T-helper 2 cell treated with Interferon-gamma antibody and Interleukin-4, amounts not matched to agents 100 ng/mL and 5 ng/mL, for 36 hours (primary cell): ENCODE measurements around the gene SCRT2. TPM values are rescaled to one million over a fixed set of nuclear protein-coding genes. Genes with fewer than 3 reads are reported as not detected.
"Not testable (repeated sequence)": the region's sequence is repeated elsewhere in the genome, so short reads cannot be mapped to it uniquely, and the experiment has no call there.

Source experiments
- intact Hi-C: fragments of 100-400 bp; cut with micrococcal nuclease; formaldehyde crosslinking; loops from one replicate; pipeline ENCODE4 v1.15.1; 2023
- total RNA-seq: library from RNA; stranded (reverse); gene quantifications from 2 replicates; pipeline ENCODE4 v1.2.3, GENCODE V29; 2022

SCRT2 gene
- total RNA-seq, 1 donor from 2014 or later, result not detected

DNA sequence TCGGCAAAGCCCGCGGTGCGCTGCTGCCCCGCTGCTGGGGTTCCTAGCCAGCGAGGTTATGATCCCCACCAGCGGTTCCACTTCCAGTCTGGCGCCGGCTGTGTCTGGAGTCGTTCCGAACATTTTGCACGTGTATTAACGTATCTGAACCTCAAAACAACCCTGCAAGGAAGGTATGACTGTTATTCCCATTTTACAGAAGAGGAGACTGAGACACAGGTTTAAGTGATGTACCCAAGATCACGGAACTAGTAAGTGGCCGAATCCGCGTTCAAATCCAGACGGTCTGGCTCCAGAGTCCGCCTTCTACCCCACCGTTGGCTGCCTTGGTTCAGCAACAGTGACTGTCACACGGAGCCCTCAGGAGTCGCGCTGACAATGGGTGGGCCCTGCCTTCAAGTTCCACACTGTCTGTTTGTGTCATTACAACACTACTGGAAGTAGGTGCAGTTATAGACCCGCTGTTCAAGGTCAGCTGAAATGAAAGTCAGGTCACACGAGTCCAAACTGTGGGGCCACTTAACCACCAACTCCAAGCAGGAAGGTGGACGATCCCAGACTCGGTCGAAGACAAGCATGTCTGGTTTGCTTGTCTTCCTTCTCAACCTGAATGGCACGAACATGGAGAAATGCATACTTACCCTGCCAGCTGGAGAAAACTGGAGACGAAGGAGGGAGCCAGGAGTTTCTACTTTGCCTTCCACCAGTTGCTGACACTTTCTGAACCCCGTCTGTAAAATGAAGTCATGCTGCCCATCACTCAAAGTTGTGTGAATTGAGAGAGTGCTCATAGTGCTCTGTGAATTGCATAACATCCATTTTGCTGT is 21.8 kb downstream of the SCRT2 start:
- intact Hi-C loops, result loop anchor here (2.0 kb wide), 2 partner anchors 13 to 111 kb away; partner anchors contain the start of gene CSNK2A1

DNA sequence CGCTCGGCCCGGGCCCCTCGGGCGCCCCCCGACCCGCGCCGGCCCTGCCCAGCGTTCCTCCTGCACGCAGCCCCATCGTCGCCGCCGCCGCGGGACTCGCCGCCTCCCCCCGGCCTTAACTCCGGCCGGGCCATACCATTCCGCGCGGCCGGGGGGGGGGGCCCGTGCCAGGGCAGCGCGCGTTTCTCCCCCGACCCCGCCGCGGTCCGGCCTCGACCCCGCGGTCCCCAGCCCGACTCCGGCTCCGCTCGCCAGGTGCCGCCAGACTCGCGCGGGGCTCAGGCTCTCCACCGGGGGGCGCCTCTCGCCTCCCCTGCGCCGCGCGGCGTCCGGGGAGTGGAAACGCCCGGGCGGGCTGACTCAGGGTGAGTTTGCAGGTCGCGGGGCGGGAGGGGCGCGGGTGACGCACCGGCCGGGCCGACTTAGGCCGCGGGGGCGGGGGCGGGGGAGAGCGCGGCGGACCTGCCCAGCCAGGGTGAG is 22.5 kb downstream of the SCRT2 start, which contains the start of gene SRXN1:
Gene SRXN1, minus strand, starts transcription at position 91 of the 480 bp plus-strand sequence. Its CDS starts 15 bp downstream, at position 76.
- intact Hi-C loops, result loop anchor here (2.0 kb wide), 2 partner anchors 14 to 110 kb away; partner anchors contain the start of gene CSNK2A1

DNA sequence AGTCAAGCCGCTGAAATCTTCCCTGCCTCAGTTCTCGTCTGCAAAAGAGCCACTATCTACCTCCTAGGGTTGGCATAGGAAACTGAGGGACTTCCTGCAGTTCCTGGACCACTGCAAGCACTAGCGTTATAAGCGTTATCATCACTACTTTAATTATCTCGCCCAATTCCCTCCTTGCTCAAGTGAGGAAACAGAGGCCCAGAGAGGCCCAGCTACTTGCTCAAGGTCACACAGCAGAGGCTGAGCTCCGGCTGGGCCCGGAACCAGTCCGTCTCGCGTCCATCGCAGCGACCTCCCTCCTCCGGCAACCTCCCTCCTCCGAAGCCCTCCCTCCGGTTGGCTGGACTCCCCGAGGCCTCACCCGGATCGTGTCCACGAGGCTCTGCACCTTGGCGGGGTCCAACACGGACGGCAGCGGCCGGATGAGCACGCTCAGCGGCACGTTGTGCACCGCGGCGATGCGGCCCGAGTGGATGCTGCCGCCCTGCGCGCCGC is 22.9 kb downstream of the SCRT2 start:
- intact Hi-C loops, result loop anchor here (2.0 kb wide), 2 partner anchors 14 to 110 kb away; partner anchors contain the start of gene CSNK2A1

DNA sequence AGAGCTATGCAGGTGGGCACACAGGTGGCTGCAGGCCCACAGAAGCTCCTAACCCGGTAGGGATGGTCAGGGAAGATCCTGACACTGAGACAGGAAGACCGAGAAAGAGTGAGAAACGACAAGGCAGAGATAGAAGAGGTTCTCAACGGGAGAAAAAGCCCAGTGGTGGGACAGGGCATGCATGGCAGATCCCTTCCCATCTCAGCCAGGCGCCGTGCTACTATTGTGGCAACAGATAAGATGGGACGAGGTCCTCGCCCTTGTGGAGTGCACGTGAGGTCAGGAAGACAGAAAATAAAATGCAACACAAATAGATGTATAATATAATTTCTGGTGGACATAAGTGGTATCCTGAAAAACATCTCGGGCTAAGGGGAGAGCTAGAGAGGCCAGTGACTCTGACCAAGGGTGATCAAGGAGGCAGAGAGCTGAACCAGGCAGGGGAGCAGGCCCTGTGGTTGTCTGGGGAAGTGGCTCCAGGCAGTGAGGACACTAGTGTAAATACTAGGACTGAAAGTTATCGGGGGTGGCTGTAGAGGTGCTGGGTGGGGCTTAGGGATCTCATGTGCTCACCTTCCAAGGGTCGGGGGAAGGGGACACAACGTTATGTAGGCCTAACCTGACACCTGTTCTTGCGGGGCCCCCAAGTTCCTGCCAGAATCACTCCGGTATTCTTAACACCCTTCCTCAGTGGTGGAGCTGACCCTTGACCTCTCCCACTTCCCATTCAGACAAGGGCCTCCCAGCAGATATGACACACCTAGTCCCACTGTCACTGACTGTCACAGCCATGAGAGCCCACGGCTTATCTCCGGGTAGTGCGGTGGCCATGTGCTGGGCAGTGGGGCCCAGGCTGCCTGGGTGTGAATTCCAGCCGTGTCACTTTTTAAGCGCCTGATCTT is 23.6 kb downstream of the SCRT2 start:
- intact Hi-C loops, result loop anchor here (2.0 kb wide), 2 partner anchors 15 to 109 kb away; partner anchors contain the start of gene CSNK2A1

DNA sequence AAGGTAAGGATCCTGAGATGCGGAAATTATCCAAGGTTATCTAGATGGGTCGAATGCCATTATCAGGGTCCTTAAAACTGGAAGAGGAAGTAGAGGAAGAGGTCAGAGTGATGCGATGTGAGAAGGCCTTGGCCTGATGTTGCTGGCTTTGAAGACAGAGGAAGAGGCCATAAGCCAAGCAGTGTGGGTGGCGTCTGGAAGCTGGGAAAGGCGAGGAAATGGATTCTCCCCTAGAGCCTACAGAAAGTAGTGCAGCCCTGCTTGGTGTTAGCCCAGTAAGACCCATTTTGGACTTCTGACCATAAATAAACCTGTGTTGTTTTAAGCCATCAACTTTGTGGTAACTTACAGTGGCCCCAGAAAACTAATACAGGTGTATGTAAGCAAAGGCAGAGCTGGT is 24.6 kb downstream of the SCRT2 start:
- intact Hi-C loops, result no loop called here

DNA sequence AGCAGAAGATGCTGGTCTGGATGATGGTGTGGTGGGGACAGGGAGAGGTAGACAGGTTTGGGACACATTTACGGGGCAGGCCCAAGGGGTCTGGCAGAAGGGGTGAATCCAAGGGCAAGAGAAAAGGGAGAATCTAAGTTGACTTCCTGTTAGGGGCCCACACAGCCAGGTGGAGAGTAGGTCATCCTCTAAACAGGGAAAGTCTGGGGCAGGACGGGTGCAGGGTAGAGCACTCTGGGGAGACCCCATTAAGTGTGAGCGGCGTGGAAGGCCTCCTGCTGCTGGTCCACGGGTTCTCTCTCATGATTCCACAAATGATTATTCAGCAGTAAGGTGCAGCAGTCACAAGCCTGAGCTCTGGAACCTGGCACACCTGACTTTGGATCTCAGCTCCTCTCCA is 25.3 kb downstream of the SCRT2 start:
- intact Hi-C loops, result no loop called here

DNA sequence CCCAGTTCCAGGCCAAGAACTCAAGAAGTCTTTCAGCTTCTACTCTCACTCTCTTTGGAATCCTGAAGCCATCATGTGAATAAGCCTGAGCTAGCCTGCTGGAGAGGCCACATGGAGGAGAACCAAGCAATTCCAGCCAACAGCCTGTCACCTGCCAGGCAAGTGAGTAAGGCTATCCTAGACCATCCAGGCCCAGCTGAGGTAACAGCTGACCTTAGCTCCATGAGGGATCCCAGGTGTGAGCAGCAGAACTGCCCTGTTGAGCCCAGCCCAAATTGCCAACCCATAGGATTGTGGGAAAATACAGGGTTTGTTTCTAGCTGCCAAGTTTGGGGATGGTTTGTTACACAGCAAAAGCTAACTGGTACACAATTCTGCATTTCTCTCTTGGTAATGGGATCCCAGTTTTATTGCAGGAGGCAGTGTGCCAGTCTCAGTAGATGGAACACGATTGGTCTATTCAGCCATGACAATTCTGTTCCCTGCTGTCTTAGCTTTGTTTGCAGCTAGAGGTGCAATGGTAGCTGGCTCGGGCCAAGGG is 28.1 kb downstream of the SCRT2 start:
- intact Hi-C loops, result loop anchor here (5.0 kb wide), 1 partner anchor 85 kb away; no protein-coding TSS in a partner anchor

DNA sequence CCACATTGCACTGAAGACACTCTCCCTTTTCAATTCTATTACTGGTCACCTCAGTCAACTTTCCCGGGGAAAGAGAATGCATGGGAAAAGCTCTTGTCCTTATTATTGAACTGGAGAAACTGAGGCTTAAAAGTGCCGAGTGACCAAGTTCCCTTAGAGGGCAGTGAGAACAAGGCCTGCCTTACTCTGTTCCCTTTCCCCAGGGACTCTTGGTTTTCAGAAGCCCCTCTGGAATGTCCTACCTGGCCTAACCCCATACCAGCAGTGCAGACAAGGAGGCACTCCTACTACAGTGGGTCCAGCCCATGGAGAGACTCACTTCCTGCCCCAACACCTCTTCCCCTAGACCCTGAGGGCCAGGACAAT is 28.8 kb downstream of the SCRT2 start:
- intact Hi-C loops, result loop anchor here (5.0 kb wide), 1 partner anchor 85 kb away; no protein-coding TSS in a partner anchor

DNA sequence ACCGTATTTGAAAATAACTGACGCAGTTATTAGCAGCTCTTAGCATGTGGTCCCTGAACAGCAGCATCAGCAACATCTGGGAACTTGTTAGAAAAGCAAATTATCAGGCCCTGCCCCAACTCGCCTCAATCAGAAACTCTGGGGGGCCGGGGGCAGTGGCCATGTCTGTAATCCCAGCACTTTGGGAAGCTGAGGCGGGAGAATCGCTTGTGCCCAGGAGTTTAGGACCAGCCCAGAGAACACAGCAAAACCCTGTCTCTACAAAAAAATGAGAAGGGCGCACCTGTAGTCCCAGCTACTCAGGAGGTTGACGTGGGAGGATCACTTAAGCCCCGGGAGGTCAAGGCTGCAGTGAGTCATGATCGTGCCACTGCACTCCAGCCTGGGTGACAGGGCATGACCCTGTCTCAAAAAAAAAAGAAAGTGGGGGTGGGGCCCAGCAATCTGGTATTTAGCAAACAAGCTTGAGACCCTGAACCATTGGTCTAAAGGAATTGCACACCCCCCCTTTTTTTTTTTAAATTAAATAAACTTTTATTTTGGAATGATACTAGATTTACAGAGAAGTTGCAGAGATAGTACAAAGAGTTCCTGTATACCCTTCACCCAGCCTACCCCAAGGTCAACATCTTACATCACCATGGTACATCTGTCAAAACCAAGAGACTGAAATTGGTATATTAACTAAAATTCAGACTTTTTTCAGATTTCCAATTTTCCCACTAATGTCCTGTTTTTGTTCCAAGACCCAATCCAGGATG is 29.3 kb downstream of the SCRT2 start:
- intact Hi-C loops, result loop anchor here (5.0 kb wide), 1 partner anchor 84 kb away; no protein-coding TSS in a partner anchor

DNA sequence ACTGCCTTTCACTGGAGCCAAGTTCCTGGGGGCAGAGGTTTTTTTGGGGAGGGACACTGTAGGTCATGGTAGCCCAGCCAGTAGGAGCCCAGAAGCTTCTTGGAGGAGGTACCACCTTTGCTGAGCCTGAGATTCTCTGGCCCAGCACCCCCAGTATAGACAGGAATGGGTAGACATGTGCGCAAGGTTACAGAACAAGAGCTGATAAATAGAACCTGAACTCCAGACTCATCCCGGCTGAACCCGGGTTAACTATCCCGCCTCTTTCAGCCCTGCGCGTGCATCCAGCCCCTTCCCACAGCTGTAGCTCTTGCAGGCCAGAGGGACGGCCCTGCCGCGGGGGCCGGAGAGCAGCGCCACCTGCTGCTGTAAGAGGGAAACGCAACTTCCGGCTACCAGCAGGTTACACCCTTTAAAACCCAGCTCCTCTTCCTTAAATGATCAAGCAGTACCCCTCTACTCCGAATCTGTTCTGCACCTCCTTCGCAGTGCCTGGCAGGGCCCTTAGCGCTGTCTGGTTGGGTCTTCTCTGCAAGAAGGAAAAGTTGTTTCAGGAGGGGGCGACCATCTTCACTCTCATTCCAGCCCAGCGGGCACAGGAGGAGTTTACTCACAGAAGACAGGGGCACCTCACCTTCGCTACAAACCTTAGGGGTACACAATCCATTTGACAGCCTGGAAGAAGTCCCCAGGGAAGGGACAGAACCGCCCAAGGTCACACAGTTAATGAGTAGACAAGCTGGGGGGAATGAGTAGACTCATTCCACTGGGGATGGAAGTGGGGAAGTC is 30.1 kb downstream of the SCRT2 start:
- intact Hi-C loops, result loop anchor here (1.0 to 5.0 kb wide), 2 partner anchors 83 to 291 kb away; no protein-coding TSS in a partner anchor

DNA sequence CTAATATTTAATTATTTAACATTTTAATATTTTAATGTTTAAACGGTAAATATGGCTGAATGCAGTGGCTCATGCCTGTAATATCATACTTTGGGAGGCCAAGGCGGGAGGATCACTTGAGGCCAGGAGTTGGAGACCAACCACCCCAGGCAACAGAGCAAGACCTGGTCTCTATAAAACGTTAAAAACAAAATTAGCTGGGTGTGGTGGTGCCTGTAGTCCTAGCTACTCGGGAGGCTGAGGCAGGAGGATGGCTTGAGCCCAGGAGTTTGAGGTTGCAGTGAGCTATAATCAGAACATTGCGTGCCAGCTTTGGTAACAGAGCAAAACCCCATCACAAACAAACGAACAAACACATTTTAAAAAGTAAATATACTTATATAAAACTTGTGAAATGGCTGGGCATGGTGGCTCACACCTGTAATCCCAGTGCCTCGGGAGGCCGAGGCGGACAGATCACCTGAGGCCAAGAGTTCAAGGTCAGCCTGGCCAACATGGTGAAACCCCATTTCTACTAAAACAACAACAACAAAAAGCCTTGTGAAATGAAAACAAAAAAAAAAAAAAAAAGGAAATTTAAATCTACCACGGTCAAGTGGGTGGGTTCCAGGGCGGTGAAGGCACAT is 30.8 kb downstream of the SCRT2 start:
- intact Hi-C loops, result loop anchor here (1.0 to 5.0 kb wide), 2 partner anchors 83 to 291 kb away; no protein-coding TSS in a partner anchor

DNA sequence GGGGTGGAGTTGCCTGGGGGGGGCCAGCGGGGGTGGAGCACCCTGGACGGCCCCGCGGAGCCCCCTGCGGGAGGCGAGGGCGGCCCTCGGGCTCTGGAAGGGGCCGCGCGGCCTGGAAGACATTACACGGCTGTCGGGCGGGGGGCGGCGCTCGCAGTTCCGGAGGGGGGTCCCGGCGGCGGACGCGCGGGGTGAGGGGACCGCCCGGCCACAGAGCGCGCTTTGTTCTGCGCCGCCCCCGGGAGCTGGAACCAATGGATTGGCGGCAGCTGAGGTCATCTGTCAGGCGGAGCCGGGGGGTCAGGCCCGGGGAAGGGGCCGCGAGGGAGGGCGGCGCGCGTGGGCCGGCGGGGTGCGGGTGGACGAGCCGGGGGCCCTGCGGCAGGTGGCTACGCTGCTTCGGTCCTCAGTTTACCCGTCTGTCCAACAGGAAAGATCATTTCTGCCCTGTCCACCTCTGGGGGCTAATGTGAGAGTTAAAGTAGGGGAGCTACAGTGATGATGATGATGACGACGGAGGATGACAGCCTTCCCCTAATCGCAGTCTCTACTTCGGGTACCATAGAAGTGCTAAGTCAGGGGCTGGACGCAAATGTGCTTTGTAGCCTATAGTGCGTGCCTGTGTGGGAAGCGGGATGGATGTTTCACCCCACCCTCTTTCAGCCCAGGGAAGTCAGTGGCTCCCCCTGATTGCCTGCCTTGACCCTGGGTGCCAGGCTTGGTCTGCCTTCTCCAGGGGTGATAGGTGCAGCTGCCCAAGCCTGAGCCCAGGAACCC is 33.0 kb downstream of the SCRT2 start:
- intact Hi-C loops, result no loop called here

DNA sequence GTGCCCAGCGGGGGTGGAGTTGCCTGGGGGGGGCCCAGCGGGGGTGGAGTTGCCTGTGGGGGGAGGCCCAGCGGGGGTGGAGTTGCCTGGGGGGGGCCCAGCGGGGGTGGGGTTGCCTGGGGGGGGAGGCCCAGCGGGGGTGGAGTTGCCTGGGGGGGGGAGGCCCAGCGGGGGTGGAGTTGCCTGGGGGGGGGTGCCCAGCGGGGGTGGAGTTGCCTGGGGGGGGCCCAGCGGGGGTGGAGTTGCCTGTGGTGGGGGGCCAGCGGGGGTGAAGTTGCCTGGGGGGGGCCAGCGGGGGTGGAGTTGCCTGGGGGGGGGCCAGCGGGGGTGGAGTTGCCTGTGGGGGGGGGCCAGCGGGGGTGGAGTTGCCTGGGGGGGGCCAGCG is 33.6 kb downstream of the SCRT2 start:
- intact Hi-C loops, result not testable (repeated sequence)

DNA sequence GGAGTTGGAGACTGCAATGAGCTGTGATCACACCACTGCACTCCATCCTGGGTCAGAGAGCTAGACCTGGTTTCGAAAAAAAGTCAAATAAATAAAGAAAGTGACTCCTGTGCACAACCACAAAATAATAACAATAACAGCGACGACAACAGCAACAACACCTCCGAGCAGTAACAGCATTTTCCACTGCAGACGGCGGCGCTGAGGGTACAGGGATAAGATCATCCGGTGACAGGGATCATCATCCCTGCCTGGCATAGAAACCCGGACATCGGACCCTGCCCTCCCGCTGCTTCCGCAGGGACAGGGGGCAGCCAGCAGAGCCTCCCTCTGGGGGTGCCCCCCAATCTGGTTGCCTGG is 34.1 kb downstream of the SCRT2 start:
- intact Hi-C loops, result no loop called here

DNA sequence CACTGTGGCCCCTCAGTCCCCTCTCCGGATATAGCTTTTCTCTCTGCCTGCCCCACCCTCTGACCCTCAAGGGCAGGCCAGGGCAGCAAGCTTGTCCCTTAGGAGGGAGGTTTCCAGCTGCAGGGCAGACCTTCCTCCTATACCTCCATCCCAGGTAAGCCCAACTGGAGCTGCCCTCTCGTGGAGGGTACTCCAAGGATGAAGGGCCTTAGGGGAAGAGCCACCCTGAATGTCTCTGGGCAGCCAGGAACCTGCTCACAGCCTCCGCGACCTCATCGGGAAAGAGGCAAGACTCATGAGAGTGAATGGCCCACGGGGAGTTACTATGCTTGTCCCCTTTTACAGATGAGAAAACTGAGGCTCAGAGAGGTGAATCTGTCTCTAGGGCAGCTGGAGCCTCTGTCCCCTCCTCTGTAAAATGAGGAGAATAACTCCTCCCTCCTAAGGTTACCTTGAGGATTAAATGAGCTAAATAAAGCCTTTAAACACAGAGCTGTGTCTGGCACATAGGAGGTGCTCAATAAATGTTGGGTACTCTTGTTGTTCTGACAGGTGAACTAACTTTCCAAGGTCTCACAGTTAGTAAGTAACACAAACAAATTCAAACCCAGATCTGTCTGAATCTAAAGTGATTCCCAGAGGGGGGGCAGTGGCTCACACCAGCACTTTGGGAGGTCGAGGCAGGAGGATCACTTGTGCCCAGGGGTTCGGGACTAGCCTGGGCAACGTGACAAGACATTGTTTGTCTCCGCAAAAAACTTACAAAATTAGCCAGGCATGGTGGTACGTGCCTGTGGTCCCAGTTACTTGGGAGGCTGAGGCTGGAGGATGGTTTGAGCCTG is 34.7 kb downstream of the SCRT2 start:
- intact Hi-C loops, result no loop called here

DNA sequence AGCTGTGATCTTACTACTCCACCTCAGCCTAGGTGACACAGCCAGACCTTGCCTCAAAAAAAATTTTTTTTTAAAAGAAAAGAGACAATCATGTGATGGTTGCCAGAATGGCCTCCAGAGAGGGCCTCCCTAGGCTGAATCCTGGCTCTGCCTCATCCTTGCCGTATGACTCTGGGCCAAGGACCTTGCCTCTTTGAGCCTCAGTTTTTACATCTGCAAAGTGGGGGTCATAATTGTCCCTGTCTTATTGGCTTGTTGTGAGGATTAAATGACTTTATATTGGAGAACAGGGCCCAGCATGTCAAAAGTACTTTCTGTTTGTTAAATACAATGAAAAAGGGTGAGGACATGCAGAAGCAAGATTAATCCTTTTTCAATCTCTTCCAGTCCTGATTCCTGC is 37.0 kb downstream of the SCRT2 start:
- intact Hi-C loops, result no loop called here

DNA sequence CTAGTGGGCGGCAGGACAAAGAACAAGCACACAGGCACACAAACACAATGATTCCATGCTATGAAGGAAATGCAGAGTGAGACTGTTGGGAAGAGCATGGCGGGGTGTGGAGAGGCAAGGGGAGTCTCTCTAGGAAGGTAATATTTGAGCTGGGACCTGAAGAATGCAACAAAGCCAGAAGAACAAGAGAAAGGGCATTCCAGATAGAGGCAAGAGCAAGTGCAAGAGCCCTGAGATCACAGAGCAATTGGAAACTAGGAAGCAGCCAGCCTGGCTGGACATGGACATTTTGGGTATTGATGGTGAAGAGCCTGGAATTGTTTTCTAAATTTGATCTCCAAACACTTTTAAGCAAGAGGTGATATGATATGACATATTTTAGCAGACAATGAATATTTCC is 38.0 kb downstream of the SCRT2 start:
- intact Hi-C loops, result no loop called here
